HG02759 (cell line): ENCODE results near the gene LYSET.
A peak's percentile ranks its signal among the peaks of the same experiment; 100 is the strongest.
"Not testable (repeated sequence)": the region's sequence is repeated elsewhere in the genome, so short reads cannot be mapped to it uniquely, and the experiment has no call there.

Source experiments
- ATAC-seq: cut with Tn5 transposase; IDR thresholded peaks from one replicate; pipeline ENCODE4 v1.9.1; 2021; ENCODE audit warnings: mild to moderate bottlenecking, moderate library complexity; ENCODE audit not compliant: unreplicated experiment

LYSET gene

DNA sequence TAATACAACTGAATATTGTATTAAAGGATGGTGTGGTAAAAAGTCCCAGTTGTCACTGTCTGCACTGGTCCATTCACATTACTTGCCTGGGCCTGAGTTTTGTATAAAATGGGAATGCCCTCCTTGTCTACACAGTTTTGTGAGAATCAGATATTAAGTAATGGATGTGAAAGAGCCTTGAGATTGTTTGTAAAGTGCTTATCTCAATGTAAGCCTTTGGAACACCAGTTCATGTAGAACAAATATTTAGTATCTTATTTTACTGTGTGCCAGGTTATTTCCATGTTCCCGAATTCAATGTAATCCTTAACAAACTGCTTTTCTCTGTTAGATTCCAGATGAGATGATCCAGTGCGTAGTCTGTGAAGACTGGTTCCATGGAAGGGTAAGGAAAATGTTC is 29.5 kb downstream of the LYSET start:
- no peak for ATAC-seq

GRCh38 chr14:93219103-93219726 is 34.1 kb downstream of the LYSET start:
- peak; percentile 66 for ATAC-seq

DNA sequence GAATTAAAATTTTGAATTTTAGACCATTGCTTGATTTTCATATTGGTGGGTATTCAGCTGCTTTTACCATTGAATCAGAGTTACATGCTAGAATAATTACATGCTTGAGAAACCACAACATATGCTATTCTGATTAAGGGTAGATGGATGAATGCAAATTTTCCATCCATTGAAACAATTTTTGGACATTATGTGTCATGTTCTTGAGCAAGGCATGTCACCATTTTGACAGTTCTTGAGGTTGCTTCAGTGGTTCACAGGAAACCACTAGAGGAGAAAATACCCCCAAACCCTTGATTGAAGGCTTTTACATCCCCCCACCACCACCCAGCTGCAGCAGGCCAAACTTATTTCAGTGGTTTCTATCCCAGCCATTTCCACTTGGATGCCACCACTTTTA is 35.4 kb downstream of the LYSET start:
- no peak for ATAC-seq

DNA sequence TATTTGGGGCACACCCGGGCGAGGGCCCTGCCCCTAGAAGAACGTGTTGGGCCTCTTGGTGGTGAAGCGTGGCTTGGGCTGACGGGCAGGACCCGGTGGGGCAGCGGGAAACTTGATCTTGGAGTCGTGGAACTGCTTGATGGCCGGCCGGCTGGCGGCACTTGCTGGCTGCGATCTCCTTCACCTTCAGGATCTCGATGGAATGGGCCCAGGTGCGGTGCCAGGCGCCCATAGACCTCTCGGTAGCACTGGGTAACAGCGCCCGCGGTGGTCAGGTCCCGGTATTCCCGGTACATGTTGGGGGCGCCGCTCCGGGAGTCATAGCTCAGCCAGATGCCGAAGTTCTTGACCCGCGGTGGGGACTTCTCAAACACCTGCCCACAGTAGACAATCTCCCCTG is 38.4 kb downstream of the LYSET start:
- no peak for ATAC-seq

DNA sequence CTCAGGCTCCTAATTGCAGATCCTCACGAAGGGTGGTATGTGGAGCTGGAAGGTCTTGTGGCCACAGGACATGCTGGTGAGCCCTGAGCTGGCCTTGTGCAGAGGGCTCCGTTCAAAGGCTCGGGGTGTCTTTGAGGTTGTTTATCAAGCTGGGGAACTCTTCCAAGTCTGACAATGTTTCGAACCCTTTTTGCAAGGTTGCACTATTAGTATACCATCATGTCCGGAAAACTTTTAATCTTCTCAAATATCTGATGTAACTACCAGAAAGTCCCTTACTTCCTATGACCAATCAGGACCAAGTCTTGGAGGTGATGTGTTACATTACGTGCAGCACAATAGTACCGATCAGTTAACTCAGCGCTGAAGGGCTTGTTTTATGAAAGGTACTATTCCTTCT is 43.4 kb downstream of the LYSET start:
- ATAC-seq = no peak

DNA sequence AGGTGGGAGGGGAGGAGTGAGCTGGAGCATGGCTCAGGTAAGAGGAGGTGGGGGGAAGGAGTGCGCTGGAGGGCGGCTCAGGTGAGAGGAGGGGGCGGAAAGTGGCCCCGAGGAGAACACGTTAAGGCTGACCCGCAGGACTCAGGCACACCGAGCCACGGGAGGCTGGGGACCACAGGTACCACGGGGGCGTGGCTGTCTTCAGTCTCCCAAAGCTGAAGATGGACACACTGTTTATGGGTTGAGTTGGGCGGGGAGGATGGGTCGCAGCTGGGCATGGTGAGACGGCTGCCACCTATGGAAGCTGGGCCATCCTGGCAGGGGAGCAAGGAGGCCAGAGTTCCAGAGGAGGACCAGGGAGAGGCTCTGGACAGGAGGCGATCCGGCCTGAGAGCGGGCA is 45.4 kb downstream of the LYSET start:
- no peak for ATAC-seq

- ATAC-seq = no peak
Measured at GRCh38 chr14:93231129-93231979, 46.2 kb downstream of the LYSET start.

DNA sequence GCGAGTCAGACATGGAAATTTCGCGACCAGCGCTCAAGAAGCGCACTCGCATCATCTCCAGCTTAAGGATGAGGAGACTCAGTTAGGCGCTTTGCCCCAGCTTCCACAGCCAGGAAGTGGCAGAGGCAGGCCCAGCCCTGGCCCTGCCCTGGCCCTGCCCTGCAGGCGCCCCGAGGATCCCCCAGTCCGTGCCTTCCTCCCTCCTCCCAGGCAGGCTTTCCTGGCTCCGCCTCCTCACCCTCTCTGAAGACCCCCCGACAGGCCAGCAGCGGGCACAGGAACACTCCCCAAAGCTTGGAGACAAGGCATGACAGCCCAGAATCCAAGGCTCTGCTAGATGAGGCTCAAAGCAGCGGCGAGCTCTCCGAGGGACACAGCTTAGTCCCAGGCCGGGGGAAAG is 47.0 kb downstream of the LYSET start:
- ATAC-seq = no peak

- ATAC-seq = not testable (repeated sequence)
Measured at GRCh38 chr14:93233078-93233477, 48.0 kb downstream of the LYSET start.

- ATAC-seq = no peak
Measured at GRCh38 chr14:93234798-93235197, 49.7 kb downstream of the LYSET start.
